GM18507 (cell line): ENCODE data around the gene SPAG9.

ENCODE experiments used
- DNase-seq: peaks from one replicate; pipeline ENCODE4 v3.0.0; 2011; ENCODE audit warnings: low read depth; ENCODE audit not compliant: insufficient read length; ENCODE audit errors: extremely low spot score
- FAIRE-seq: peaks from 2 replicates; lab custom pipeline; 2011; peaks lifted over from hg19 to GRCh38; lab: Jason Lieb, UNC

Gene SPAG9

GRCh38 chr17:51012538-51012937 lies 108.1 kb downstream of the SPAG9 start:
- no peak for DNase-seq
- FAIRE-seq, result no peak

DNA sequence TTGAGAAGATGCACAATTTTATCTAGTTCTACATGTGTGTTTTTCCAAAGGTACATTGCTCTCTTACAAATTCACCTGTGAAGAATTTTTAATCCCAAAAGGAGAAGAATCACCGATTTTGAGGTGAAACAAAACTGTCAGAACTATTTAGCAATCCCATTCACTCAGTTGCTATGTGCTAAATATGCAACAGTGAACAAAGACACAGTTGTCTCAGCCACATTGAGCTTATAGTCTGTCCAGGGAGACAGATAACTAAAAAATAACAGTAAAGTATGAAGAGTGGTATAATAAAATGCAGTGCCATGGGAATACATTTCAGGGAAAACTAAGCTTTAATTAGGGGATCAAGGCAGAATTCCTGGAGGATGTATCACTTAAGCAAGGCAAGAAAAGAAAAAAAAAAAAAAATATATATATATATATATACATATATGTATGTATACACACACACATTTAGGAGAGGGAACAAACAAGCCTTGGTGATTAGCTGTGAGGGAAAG lies 110.4 kb downstream of the SPAG9 start:
- DNase-seq (no peak), FAIRE-seq (no peak)

- FAIRE-seq (no peak), DNase-seq (no peak)
Measured at GRCh38 chr17:51006601-51007000, 114.1 kb downstream of the SPAG9 start.

DNA sequence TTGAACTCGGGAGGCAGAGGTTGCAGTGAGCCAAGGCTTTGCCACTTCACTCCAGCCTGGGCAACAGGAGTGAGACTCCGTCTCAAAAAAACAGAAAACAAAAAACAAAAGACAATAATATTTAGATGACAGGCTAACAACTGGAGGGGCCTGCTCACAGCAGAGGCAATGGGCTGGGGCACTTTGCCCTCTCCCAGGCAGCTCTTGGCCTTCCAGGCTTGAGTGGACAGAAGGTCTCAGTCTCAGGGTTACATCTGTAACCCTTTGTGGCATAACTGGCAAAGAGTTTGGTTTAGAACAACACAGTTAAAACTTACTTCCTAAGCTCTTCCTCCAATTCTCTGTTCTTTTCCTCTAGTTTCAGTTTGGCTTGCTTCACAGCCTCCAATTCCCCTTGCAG lies 114.9 kb downstream of the SPAG9 start:
- FAIRE-seq, result no peak
- DNase-seq, result no peak

- FAIRE-seq (no peak), DNase-seq (no peak)
Measured at GRCh38 chr17:51004249-51004648, 116.4 kb downstream of the SPAG9 start.

DNA sequence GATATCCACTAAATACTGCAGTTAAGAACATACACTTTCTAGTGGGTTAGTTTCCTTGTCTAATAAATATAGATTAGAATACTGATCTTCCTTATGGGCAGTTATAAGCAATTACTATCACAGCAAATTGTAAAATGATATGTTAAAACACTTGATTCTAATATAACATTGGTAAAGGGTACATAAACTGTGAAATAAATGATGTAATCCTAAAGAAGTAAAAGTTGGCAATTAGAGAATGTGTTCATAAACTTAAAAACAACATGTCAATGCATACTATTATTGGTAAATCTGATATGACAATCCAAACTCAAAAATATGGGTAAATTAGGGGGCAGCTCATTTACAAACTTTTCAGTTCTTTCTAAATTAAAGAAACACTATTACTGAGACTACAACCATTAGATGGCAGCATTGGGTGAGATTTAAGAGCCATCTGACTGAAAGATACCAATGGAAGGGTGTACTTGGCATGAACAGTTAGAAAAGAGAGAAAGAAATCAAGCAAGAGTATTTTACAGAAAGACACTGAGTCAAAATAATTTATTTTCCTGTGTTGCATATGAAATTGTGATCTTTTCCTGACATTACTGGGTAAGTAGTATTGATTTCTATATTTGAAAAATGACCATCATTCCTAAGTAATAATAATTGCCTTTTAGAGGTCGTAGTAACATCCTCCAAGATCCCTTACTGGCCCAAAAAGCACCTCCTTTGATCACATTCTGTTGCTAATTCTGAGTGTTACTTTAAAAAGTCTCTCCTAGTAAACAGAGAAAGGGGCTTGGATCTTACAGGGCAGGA lies 119.6 kb downstream of the SPAG9 start:
- DNase-seq (peak; percentile 30), FAIRE-seq (peak; percentile 72)

DNA sequence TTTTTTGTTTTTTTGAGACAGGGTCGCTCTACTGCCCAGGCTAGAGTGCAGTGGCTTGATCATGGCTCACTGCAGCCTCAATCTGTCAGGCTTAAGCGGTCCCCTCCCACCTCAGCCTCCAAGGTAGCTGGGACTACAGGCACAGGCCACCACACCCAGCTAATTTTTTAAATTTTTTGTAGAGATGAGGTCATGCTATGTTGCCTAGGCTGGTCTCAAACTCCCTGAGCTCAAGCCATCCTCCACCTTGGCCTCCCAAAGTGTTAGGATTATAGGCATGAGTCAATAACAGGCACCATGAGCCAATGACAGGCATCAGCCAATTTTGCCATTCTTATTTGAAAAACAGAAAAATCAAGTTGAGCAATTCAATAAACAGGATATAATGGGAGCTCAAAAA lies 125.0 kb downstream of the SPAG9 start:
- FAIRE-seq, result no peak
- DNase-seq, result no peak

DNA sequence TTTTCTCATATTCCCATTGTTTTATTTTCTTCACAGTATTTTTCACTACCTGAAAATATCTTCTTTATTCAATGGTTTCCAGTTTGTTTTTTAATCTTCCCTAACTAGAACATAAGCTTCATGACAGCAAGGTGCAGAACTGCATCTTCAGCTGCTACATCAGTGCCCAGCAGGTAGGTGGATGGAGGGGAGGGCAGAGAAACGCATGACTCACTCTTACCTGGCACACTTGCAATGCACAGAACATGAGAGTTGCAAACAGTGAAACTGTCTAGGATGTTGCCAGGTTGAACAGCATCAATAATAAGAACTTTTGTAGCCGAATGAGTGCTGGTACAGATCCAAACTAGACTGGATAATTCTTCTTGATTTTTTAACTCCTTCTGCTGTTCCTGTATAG lies 127.1 kb downstream of the SPAG9 start:
- DNase-seq, result no peak
- no peak for FAIRE-seq

DNA sequence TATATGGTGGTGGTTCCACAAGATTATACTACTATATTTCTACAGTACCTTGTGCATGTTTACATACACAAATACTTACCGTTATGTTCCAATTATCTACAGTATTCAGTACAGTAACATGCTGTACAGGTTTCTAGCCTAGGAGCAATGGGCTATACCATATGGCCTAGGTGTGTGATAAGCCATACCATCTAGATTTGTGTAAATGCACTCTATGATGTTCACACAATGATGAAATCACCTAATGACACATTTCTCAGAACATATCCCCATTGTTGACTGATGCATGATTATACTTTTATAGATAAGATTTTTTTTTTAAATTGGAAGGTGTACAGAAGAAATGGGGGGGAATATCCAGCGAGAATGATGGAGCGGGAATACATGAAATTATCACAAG lies 131.5 kb downstream of the SPAG9 start:
- no peak for FAIRE-seq

DNA sequence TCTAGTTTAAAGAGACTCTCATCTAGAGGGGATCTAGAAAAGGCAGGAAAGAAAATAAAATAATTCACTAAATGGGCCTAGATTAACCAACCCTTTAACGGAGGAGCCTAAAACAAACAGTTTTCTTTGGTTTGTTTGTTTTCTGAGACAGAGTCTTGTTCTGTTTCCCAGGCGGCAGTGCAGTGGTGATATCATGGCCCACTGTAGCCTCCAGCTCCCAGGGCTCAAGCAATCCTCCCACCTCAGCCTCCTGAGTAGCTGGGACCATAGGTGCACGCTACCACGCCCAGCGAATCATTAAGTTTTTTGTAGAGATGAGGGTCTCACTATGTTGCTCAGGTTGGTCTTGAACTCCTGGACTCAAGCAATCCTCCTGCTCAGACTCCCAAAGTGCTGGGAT lies 132.2 kb downstream of the SPAG9 start:
- FAIRE-seq, result no peak
- no peak for DNase-seq

More for the DNA sequence above, 131.5 kb downstream of the SPAG9 start:
- no peak for DNase-seq

GRCh38 chr17:50986989-50987660 lies 133.5 kb downstream of the SPAG9 start:
- DNase-seq (no peak), FAIRE-seq (no peak)

DNA sequence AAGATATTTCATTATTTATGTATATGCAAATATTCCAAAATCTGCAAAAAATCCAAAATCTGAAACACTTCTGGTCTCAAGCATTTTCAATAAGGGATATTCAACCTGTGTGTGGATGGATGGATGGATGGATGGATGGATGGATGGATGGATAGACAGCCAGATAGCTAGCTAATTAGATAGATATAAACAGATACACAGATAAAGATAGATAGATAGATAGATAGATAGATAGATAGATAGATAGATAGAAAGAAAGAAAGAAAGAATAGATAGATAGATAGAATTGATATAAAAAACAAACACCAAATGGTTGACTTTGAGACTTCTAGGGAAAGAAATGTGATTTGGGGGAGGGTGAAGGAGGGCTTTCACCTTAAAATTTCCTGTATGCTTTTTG lies 139.4 kb downstream of the SPAG9 start:
- FAIRE-seq (no peak), DNase-seq (no peak)

DNA sequence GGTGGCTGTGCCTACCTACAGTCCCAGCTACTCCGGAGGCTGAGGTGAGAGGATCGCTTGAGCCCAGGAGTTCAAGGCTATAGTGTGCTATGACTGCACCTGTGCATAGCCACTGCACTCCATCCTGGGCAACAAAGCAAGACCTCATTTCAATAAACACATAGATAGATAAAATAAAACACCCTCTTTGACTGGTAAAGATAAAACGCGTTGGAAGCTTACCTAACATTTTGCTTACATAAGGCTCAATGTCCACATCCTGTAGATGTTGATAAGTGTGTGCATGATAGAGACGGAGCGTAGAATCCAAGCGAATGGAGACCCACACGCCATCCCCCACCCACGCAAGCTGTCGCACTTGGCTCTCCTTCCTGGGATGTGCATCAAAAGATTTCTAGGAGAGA lies 141.1 kb downstream of the SPAG9 start:
- no peak for DNase-seq
- FAIRE-seq, result no peak

DNA sequence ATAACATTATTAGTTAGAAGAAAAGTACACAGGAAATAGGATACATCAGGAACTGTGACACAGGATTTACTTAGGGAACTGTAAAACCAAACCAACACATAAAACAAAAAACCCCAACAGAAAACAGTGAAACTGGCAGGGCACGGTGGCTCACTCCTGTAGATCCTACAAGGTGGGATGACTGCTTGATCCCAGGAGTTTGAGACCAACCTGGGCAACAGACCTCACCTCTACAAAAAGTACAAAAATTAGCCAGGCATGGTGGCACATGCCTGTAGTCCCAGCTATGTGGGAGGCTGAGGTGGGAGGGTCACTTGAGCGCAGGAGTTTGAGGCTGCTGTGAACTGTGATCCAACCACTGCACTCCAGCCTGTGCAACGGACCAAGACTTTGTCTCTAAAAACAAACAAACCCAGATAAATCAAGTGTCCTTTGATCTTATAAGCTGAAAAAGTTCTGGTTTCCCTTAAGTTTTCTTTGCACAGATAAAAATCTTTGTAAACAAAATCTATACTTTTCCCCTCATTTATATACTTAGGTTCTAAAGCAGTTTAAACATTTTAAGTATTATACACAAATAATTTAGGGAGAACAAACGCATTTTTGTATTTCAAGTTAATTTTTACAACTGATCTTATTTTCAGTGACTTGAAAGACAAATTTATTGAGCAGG lies 143.0 kb downstream of the SPAG9 start:
- no peak for FAIRE-seq
- DNase-seq, result no peak

GRCh38 chr17:50976951-50977472 lies 143.7 kb downstream of the SPAG9 start:
- DNase-seq (no peak), FAIRE-seq (no peak)

- DNase-seq, result no peak
- FAIRE-seq, result no peak
Measured at GRCh38 chr17:50973557-50974494, 146.8 kb downstream of the SPAG9 start.

DNA sequence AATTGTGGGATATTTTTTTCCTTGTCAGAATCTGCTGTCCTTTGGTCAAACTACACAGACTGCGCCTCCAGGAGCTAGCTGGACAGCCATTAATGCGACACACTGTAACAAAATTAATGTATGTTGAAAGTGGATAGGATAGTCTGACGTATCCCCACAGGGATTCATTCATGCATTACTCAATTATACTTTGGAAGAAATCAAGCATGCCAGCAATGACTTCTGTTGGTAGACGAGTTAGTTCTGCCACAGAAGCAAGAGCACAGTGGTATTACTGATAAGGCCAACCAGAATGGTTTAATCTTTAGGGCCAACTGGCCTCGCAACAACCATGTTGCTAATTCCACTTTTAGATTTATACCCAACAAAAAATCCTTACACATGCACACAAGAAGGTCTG lies 148.1 kb downstream of the SPAG9 start:
- FAIRE-seq (no peak), DNase-seq (no peak)

GRCh38 chr17:50967795-50968194 lies 152.9 kb downstream of the SPAG9 start:
- no peak for FAIRE-seq
- no peak for DNase-seq

GRCh38 chr17:50966163-50966666 lies 154.5 kb downstream of the SPAG9 start:
- no peak for FAIRE-seq
- no peak for DNase-seq
